HepG2 (cell line): ENCODE results near the gene FBXO10. TPM values are rescaled to one million over a fixed set of nuclear protein-coding genes. Genes with fewer than 3 reads are reported as not detected.

Source experiments
- ATAC-seq: fragments of 200-7000 bp; cut with Tn5 transposase; 3 replicates; pipeline ENCODE4 v1.9.1; 2020; ENCODE audit warnings: mild to moderate bottlenecking, moderate library complexity
- BruUV-seq: library from RNA; stranded (reverse); fragments of 400-500 nt; replicated peaks from 2 replicates; lab custom pipeline; 2021; lab: Mats Ljungman, UMichigan
- CTCF ChIA-PET: fragments of 300-600 bp; formaldehyde crosslinking; extraction: SDS; loops from one replicate; lab custom pipeline; 2021; ENCODE audit warnings: low total read pairs, inconsistent platforms, low intra/inter-chr PET ratio; lab: Yijun Ruan, JAX
- POLR2A ChIA-PET: fragments of 350-600 bp; sonication (Branson Sonifier 250); formaldehyde crosslinking; loops from one replicate; lab custom pipeline; 2020; ENCODE audit warnings: antibody characterized with exemption, inconsistent platforms; lab: Yijun Ruan, JAX
- DNase-seq: peaks from one replicate; pipeline ENCODE4 v3.0.0-alpha.2; 2015; ENCODE audit warnings: low spot score
- FAIRE-seq: peaks from 3 replicates; lab custom pipeline; 2011; peaks lifted over from hg19 to GRCh38; lab: Jason Lieb, UNC
- H2AFZ ChIP-seq: one replicate; pipeline ENCODE4 v1.6.1; 2011; ENCODE audit warnings: low read length, inconsistent platforms
- H3K27ac ChIP-seq: fragments of 300-600 bp; 3 replicates; pipeline ENCODE4 v1.8.0; 2011; ENCODE audit warnings: mixed run types, mild to moderate bottlenecking, mixed read lengths, low read length, inconsistent platforms; ENCODE audit not compliant: insufficient read depth; ENCODE audit errors: extremely low read length
- H3K27me3 ChIP-seq, 2 experiments: fragments of 200-600 bp in 1 of 2; 2 replicates in 1 of 2; 3 replicates in 1 of 2; pipeline versions ENCODE4 v1.6.0 to v1.8.0; 2011; ENCODE audit warnings: low read length in 2 of 2, mild to moderate bottlenecking in 2 of 2, moderate library complexity in 2 of 2, inconsistent platforms in 1 of 2; ENCODE audit not compliant: insufficient read depth in 2 of 2, control insufficient read depth in 1 of 2
- H3K36me3 ChIP-seq, 2 experiments: fragments of 200-600 bp in 1 of 2; replicated peaks in 1 of 2; 2 replicates in 1 of 2; 3 replicates in 1 of 2; pipeline versions ENCODE4 v1.5.1 to v1.8.0; 2011; ENCODE audit warnings: low read length in 2 of 2, inconsistent platforms in 1 of 2; ENCODE audit not compliant: insufficient read depth in 2 of 2, control insufficient read depth in 1 of 2
- H3K4me1 ChIP-seq: 2 replicates; pipeline ENCODE4 v1.5.1; 2012; ENCODE audit warnings: low read length, inconsistent platforms; ENCODE audit not compliant: insufficient read depth
- H3K4me2 ChIP-seq: 2 replicates; pipeline ENCODE4 v1.6.0; 2011; ENCODE audit warnings: low read depth, low read length, inconsistent platforms
- H3K4me3 ChIP-seq, 3 experiments: fragments of 200-600 bp in 1 of 3; sonication (generic), shearing (Covaris generic) in 1 of 3; replicated peaks in 1 of 3; 2 replicates each; pipeline ENCODE4 v1.5.1; 2011 to 2016; ENCODE audit warnings: low read length in 3 of 3, inconsistent platforms in 2 of 3, low read depth in 2 of 3, mild to moderate bottlenecking in 2 of 3, control low read depth in 1 of 3, mixed read lengths in 1 of 3; ENCODE audit not compliant: insufficient read depth in 1 of 3
- H3K79me2 ChIP-seq: one replicate; pipeline ENCODE4 v1.6.1; 2011; ENCODE audit warnings: low read length, inconsistent platforms; ENCODE audit not compliant: insufficient read depth
- H3K9ac ChIP-seq: 2 replicates; pipeline ENCODE4 v1.6.0; 2011; ENCODE audit warnings: mild to moderate bottlenecking, low read depth, low read length, inconsistent platforms; ENCODE audit not compliant: insufficient read depth
- H3K9me3 ChIP-seq: 2 replicates; pipeline ENCODE4 v1.5.1; 2012; ENCODE audit warnings: mild to moderate bottlenecking, low read length
- H4K20me1 ChIP-seq: 2 replicates; pipeline ENCODE4 v1.6.0; 2011; ENCODE audit warnings: inconsistent platforms, mild to moderate bottlenecking, low read length, moderate library complexity; ENCODE audit not compliant: insufficient read depth
- CAMTA2 ChIP-seq: sonication (generic); formaldehyde crosslinking; IDR thresholded peaks from 2 replicates; pipeline ENCODE4 v1.4.0; 2020; ENCODE audit warnings: mild to moderate bottlenecking, missing genetic modification reagents, borderline replicate concordance
- CEBPG ChIP-seq: IDR thresholded peaks from 2 replicates; pipeline ENCODE4 v1.6.1; 2016
- E2F5 ChIP-seq: sonication (generic); formaldehyde crosslinking; conservative IDR thresholded peaks from 2 replicates; pipeline ENCODE4 v1.4.0; 2020; ENCODE audit warnings: missing genetic modification reagents
- ELF1 ChIP-seq: sonication (generic); formaldehyde crosslinking; IDR thresholded peaks from 2 replicates; pipeline ENCODE4 v1.4.0; 2020; ENCODE audit warnings: missing genetic modification reagents
- EP300 ChIP-seq, 3 experiments: sonication (generic) in 1 of 3; formaldehyde crosslinking in 1 of 3; IDR thresholded peaks; 2 replicates each; pipeline versions ENCODE4 v1.5.1 to v1.6.1; 2011 to 2020; ENCODE audit warnings: low read depth in 2 of 3, low read length in 2 of 3, borderline replicate concordance in 1 of 3, improper control_type of control experiment in 1 of 3, mild to moderate bottlenecking in 1 of 3, missing genetic modification reagents in 1 of 3, moderate library complexity in 1 of 3
- LRRFIP1 ChIP-seq: sonication (generic); formaldehyde crosslinking; conservative IDR thresholded peaks from 2 replicates; pipeline ENCODE4 v1.4.0; 2020; ENCODE audit warnings: missing genetic modification reagents
- MAFK ChIP-seq, 2 experiments: IDR thresholded peaks in 1 of 2; conservative IDR thresholded peaks in 1 of 2; 2 replicates each; pipeline ENCODE4 v1.6.1; 2011; ENCODE audit warnings: improper control_type of control experiment in 2 of 2, low read length in 2 of 2
- NFIC ChIP-seq: IDR thresholded peaks from 2 replicates; pipeline ENCODE4 v1.6.1; 2012; ENCODE audit warnings: mild to moderate bottlenecking, low read length, inconsistent platforms
- PATZ1 ChIP-seq: sonication (generic); formaldehyde crosslinking; IDR thresholded peaks from 2 replicates; pipeline ENCODE4 v1.4.0; 2020; ENCODE audit warnings: missing genetic modification reagents
- PRMT3 ChIP-seq: sonication (generic); formaldehyde crosslinking; IDR thresholded peaks from 2 replicates; pipeline ENCODE4 v1.8.1; 2022; ENCODE audit warnings: low read depth, mild to moderate bottlenecking, moderate library complexity, missing genetic modification reagents, borderline replicate concordance
- REPIN1 ChIP-seq: sonication (generic); formaldehyde crosslinking; IDR thresholded peaks from 2 replicates; pipeline ENCODE4 v1.8.0; 2022; ENCODE audit warnings: missing genetic modification reagents, low read depth, mild to moderate bottlenecking, borderline replicate concordance
- TBP ChIP-seq: sonication (generic); formaldehyde crosslinking; IDR thresholded peaks from 2 replicates; pipeline ENCODE4 v1.5.0; 2020; ENCODE audit warnings: missing genetic modification reagents
- ZNF282 ChIP-seq: fragments of 450-650 bp; IDR thresholded peaks from 2 replicates; pipeline ENCODE4 v1.6.1; 2018; ENCODE audit not compliant: partially characterized antibody
- ZNF510 ChIP-seq: sonication (generic); formaldehyde crosslinking; IDR thresholded peaks from 2 replicates; pipeline ENCODE4 v1.4.0; 2020; ENCODE audit warnings: low read depth, mild to moderate bottlenecking, missing genetic modification reagents
- ZNF543 ChIP-seq: sonication (generic); formaldehyde crosslinking; IDR thresholded peaks from 2 replicates; pipeline ENCODE4 v1.4.0; 2020; ENCODE audit warnings: mild to moderate bottlenecking, missing genetic modification reagents
- WGBS: methylation state at CpG from one replicate; pipeline ENCODE4 v1.1.6; 2017; ENCODE audit warnings: low lambda C conversion rate; 5-methylcytosine and 5-hydroxymethylcytosine counted together
- in situ Hi-C: cut with HindIII; loops from 2 replicates; pipeline ENCODE4 v1.10.0; 2017; ENCODE audit warnings: low pct_unique_long_range_greater_than_20kb; ENCODE audit not compliant: extremely low pct_ligation_motif_present
- intact Hi-C: fragments of 100-400 bp; cut with micrococcal nuclease; formaldehyde crosslinking; loops from one replicate; pipeline ENCODE4 v1.10.0; 2022; ENCODE audit not compliant: unreplicated experiment
- polyA plus RNA-seq, 8 experiments: library from polyadenylated mRNA; depleted of rRNA in 3 of 8; stranded (reverse) in 7 of 8; unstranded in 1 of 8; fragments of >200 nt; fragmentation: Illumina TruSeq in 4 of 8; extraction: Trizol in 4 of 8; gene quantifications; 2 replicates each; pipeline versions ENCODE4 v1.2.1 to v1.2.3, GENCODE V29; 2011 to 2016; ENCODE audit warnings: low read depth in 4 of 8, missing spikeins in 1 of 8, mixed read lengths in 1 of 8; ENCODE audit not compliant: insufficient read depth in 1 of 8
- total RNA-seq, 5 experiments: library from RNA; depleted of rRNA; stranded (reverse); fragments of >200 nt; fragmentation: Illumina TruSeq; extraction: Trizol; gene quantifications; 2 replicates each; pipeline ENCODE4 v1.2.3, GENCODE V29; 2016; ENCODE audit warnings: low read depth in 1 of 5
- TF ChIP-seq, protein P1 (sequence below): sonication (generic); formaldehyde crosslinking; IDR thresholded peaks from 2 replicates; pipeline ENCODE4 v1.5.0; 2020; ENCODE audit warnings: mild to moderate bottlenecking, missing genetic modification reagents

Gene FBXO10
- total and polyA plus RNA-seq, 2 of the 13 experiments (the other 11 are each of a cell fraction or from before 2014, with no cell fraction given): 3.1 to 5.1 TPM

GRCh38 chr9:37534412-37534811, 41.8 kb downstream of the FBXO10 start:
- in situ Hi-C loops: no loop called here
- POLR2A ChIA-PET: no interaction called here
- ATAC-seq: no peak

GRCh38 chr9:37531699-37532098, 44.5 kb downstream of the FBXO10 start:
- in situ Hi-C loops: no loop called here
- H2AFZ ChIP-seq: no peak overlapping the region
- ATAC-seq (no peak), FAIRE-seq (no peak), DNase-seq (no peak)
- H3K9ac ChIP-seq: no peak overlapping the region
- no peak overlapping the region for H3K4me2 ChIP-seq
- POLR2A ChIA-PET: no interaction called here
- H4K20me1 ChIP-seq: no peaks in the 10 kb centered on the region
- no peak overlapping the region for H3K27ac ChIP-seq
- CTCF ChIA-PET: no interaction called here
- H3K79me2 ChIP-seq: no peaks in the 10 kb centered on the region
- WGBS: 94% methylated on average over 13 of the region's 13 CpGs
- H3K27me3 ChIP-seq: no peaks in the 10 kb centered on the region
- intact Hi-C loops: no loop called here
- H3K36me3 ChIP-seq: 0 out of 5 replicates have a peak, but pooled peaks cover 0 to 1% of the 10 kb centered on the region in 2 experiments
- no peaks in the 10 kb centered on the region for H3K9me3 ChIP-seq
- no peak overlapping the region for H3K4me3 ChIP-seq
- no peaks in the 10 kb centered on the region for H3K4me1 ChIP-seq
- BruUV-seq: no TSS peak
- TF ChIP-seq LRRFIP1 (CRISPR knock-in tag) (no peak), PATZ1 (CRISPR knock-in tag) (no peak), TBP (CRISPR knock-in tag) (no peak), E2F5 (CRISPR knock-in tag) (no peak), MAFK (conservative IDR thresholded peaks at IDR 0.05 in 1 of 2, IDR thresholded peaks at IDR 0.05 in 1 of 2; ENCODE audit: low read length in 2 of 2) (no peak), REPIN1 (no peak)

More at GRCh38 chr9:37534412-37534811, 41.8 kb downstream of the FBXO10 start:
- TF ChIP-seq PRMT3 (no peak), ZNF282 (no peak), NFIC (no peak), EP300 (IDR thresholded peaks at IDR 0.05; ENCODE audit: low read depth in 2 of 2, low read length in 2 of 2) (no peak), EP300 (CRISPR knock-in tag; IDR thresholded peaks at IDR 0.05; ENCODE audit: borderline replicate concordance) (no peak), CAMTA2 (CRISPR knock-in tag) (no peak), ELF1 (CRISPR knock-in tag) (no peak), ZNF510 (CRISPR knock-in tag) (no peak), ZNF543 (CRISPR knock-in tag) (no peak), CEBPG (CRISPR knock-in tag) (no peak)
- TF ChIP-seq, protein P1, sequence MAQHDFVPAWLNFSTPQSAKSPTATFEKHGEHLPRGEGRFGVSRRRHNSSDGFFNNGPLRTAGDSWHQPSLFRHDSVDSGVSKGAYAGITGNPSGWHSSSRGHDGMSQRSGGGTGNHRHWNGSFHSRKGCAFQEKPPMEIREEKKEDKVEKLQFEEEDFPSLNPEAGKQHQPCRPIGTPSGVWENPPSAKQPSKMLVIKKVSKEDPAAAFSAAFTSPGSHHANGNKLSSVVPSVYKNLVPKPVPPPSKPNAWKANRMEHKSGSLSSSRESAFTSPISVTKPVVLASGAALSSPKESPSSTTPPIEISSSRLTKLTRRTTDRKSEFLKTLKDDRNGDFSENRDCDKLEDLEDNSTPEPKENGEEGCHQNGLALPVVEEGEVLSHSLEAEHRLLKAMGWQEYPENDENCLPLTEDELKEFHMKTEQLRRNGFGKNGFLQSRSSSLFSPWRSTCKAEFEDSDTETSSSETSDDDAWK: no peak
- CTCF ChIA-PET: no interaction called here
- Histone ChIP-seq H3K79me2 (no peaks in the 10 kb centered on the region), H3K9me3 (no peaks in the 10 kb centered on the region), H3K27ac (no peak overlapping the region), H3K4me2 (no peak overlapping the region), H3K4me1 (no peaks in the 10 kb centered on the region), H3K27me3 (no peaks in the 10 kb centered on the region), H3K4me3 (no peak overlapping the region), H4K20me1 (no peaks in the 10 kb centered on the region), H3K9ac (no peak overlapping the region), H2AFZ (no peak overlapping the region), H3K36me3 (peaks cover 3 to 4% of the 10 kb centered on the region in 2 experiments; a peak in 2 of 5 replicates)
- BruUV-seq: no TSS peak
- FAIRE-seq: no peak
- intact Hi-C loops: no loop called here
- WGBS: 93% methylated on average over 7 of the region's 7 CpGs
- no peak for DNase-seq
